ENCODE measurements around the gene GOLGA7B.

- TF ChIP-seq REST (IDR thresholded peaks at IDR 0.05; ENCODE audit: insufficient read depth in 1 of 2, low read depth in 2 of 2, low read length in 2 of 2) (no peak), TAF1 (IDR thresholded peaks at IDR 0.05; ENCODE audit: borderline replicate concordance, insufficient read depth, low read length) (no peak)
Measured at GRCh38 chr10:97814996-97815395, 34.6 kb upstream of the GOLGA7B start.
